Activated CD8-positive, alpha-beta memory T cell treated with anti-CD3 and anti-CD28 coated beads, Interleukin-2, amount 50 U/mL, for 1 hour (primary cell): Measurements from ENCODE around the gene UGT1A5.

Experiments
- DNase-seq: peaks from one replicate; pipeline ENCODE4 v3.0.0-alpha.2; 2020; ENCODE audit errors: extremely low read depth

UGT1A5 gene

DNA sequence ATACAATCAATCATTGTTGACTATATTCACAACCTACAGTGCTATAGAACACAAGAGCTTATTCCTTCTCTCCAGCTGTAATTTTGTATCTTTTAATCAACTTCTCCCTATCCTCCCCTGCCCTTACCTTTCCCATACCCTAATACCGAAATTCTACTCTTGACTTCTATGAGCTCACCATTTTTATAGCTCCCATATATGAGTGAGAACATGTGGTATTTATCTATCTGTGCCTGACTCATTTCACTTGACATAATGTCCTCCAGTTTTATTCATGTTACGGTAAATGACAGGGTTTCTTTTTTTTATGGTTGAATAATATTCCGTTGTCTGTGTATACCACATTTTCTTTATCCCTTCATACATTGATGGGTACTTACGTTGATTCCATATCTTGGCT, 68.1 kb downstream of the UGT1A5 start:
- no peak for DNase-seq

DNA sequence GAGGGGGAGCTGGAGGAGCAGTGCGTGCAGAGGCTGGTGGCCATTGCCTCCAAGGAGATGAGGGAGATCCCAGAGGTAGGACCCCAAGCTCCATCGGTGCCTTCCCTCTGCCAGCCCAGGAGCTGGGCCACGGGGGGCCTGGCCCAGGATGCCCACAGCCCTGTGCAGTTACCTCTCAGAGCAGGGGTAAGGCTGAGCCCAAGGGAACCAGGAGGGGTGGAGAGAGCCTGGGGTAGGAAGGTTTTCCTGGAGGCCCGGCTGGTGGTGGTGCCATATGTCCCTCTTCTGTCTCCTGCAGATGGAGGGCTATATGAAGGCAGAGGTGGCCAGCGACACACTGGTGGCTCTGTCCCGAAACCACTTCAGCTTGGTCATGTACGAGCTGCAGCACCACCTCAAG, 76.8 kb downstream of the UGT1A5 start:
- DNase-seq: no peak

DNA sequence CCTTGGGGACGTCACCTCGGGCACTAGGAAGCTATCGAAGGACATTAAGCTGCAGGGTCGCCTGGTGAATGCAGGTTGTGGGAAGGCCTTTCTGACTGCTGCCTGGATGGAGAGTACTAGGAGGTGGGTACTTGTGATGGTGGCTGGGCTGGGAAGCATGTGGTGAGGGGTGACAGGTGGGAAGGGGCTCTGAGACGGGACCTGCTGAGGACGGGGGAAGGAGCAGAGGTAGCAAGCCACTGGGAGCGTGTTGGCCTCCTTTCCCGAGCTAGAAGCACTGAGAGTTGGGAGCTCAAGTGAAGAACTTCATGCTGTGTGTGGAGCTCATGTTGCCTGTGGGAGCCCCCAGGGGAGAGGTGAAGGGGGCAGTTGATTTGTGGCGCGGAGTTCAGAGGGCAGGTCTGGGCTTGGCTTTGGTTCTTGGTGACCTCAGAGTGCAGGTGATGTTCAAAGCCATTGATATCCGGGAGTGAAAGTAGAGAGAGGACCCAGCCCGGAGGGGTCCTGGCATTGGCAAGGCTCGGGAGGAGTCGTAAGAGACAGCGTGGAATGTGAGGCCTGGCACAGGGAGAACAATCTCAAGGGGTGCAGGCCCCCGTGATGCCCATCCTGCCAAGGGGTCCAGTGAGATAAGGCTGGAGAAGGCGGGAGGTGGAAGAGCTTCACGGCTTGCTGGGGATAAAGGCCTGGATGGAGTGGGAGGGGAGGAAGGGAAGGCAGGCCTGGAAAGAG, 78.6 kb downstream of the UGT1A5 start:
- DNase-seq: no peak

GRCh38 chr2:233791883-233792329, 79.2 kb downstream of the UGT1A5 start:
- DNase-seq: no peak

- DNase-seq: no peak
Observed at GRCh38 chr2:233792720-233793119, 80.0 kb downstream of the UGT1A5 start.

GRCh38 chr2:233793465-233794127, 80.9 kb downstream of the UGT1A5 start:
- DNase-seq: no peak

- DNase-seq: no peak
Observed at GRCh38 chr2:233794128-233794658, 81.5 kb downstream of the UGT1A5 start.

DNA sequence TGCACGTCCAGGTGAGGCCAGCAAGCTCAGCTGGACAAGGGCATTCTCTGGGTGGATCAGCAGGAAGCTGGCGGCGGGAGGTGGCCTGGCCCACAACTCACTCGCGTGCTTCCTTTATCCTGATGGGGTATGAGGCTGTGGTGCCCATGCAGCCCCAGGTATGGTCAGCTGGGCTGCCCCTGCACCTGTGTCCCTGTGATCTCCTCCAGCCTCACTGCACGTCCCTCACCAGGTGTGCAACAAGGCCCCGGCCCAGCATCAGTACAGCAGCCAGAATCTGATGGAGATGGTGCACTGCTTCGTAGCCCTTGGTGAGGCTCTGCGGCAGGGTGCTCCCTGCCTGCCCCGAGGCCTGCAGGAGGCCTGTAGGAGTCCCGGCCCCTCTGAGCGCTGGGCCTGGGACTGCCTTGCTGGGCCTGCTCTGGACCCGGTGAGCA, 83.0 kb downstream of the UGT1A5 start:
- no peak for DNase-seq

GRCh38 chr2:233796254-233796653, 83.5 kb downstream of the UGT1A5 start:
- no peak for DNase-seq

DNA sequence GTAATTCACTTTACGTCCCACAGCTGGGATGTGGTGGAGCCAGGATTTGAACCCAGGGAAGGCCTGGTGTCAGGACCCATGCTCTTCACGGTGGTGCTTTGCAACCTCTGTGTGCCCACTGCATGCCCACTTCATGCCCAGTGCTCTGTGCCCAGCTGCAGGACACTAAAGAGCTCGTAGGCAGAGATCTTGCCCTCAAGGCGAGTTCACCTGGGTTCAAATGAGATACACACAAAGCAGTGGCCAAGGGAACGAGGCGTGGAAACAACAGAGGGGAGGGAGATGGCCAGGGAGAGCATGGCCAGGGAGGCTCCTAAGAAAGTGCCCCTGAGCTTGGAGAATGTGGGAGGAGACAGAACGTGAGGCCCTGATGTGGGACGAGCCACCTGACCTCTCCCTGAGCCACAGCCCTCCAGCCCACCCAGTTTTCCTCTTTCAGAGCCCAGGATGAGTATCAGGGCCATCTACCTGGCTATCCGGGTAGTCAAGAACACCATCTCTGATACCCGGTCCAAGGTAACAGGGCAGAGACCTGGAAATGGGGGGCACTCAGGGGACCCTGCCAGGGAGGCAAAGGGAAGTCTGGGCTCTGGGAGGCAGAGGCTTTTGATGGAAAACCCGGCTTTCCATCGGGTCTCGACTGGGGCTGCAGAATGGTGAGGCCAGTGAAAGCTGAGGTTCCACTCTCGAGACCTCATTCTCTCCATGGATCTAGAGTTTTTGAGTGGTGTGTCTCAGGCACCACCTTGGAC, 85.8 kb downstream of the UGT1A5 start:
- no peak for DNase-seq

DNA sequence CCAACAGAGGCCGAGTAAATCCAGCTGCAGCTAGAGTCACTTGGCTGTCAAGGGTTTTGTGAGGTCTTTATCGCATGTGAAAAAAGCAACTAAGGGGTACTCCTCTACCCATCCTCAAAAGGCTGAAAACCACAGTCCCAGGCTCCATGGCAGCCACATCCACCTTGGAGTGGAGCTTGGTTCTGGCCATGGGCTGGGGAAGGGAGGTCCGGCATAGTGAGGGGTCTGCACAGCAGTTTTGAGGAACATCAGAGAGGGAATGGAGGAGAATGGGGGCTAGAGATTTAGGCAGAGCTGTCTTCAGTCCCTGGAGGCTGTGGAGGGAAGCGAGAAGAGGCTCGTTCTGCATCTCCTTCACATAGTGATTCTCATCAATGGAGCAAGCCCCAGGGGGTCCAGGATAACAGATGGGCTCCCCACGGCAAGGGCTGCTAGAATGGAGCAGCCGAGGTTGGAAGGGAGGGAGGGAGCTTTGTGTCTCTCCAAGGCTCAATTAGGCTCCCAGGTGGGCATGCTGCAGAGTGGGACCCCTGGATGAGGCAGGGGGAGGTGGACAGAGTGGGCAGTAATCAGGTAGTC, 86.5 kb downstream of the UGT1A5 start:
- no peak for DNase-seq

DNA sequence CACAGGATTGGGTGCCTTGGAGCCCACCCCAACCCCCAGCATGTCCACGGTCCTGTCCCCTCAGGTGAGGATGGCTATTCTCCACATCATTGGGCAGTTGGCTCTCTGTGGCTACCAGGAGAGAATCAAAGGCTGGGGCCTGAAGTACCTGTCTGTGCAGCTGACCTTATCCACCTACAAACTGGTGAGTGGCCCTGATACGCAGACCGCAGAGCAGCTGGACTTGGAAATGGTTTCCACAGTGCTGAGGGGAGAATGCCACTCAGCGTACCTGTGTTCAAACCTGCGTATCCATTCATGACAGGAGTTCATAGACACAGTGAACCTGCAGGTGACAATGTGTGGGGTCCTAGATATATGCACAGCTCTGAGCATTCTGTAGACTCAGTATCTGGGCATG, 87.0 kb downstream of the UGT1A5 start:
- no peak for DNase-seq

GRCh38 chr2:233800208-233800607, 87.5 kb downstream of the UGT1A5 start:
- no peak for DNase-seq

DNA sequence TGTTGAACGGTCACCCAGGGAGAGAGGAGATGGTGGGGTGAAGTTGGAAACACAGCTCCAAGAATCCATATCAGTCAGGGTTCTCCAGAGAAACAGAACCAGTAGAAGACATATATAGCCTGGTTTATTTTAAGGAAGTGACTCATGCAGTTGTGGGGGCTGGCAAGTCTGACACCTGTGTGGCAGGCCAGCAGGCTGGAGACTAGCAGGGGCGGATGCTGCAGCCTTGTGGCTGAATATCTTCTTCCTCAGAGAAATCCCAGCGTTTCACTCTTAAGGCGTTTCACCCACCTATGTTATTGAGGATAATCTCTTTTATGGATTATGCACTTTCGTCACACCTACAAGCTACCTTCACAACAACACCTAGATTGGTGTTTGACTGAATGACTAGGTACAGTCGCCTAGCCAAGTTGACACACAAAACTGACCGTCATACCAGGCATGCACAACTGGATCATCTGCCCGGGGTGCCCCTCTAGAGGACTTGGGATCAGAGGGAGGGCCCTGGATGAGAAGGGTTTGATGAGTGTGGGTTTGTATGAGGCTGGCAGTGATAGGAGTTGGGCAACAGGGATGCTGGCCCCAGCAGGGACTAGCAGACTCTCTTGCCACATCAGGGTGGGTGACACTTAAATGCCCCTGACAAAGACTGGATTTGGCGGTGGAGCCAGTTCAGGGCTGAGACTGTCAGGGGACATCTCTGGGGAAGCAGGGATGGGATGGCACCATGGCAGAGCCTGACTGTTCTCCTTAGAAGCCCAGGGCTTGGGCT, 88.8 kb downstream of the UGT1A5 start:
- DNase-seq: no peak

- no peak for DNase-seq
Observed at GRCh38 chr2:233802132-233802815, 89.6 kb downstream of the UGT1A5 start.

DNA sequence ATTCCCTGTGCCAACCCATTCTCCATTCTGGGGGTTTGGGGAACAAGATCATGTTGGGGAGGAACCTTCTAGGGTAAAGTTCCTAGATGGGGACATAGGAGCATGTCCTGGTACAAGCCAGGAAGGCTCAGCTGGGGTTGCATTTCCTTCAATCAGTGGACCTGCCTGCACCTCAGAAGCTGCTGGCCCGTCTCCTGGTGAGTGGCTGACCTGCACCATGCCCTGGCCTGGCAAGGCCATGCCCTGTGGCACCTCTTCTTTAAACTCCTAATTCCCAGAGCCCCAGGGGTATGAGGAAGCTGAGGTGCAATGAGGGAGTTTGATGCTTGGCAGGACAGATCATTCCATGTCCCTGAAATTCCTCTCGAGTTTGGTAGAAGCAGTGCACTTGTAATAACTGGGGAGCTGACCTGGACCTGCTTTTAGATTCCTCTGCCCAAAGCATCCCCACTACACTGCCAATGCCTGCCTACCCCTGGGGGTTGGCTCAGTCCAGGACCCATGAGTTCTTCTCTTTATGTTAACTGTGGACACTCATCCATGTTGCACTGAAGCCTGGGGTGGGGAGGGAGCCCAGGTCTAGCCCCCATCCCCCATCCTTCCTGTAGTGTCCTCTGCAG, 90.7 kb downstream of the UGT1A5 start:
- no peak for DNase-seq

- no peak for DNase-seq
Observed at GRCh38 chr2:233803994-233804393, 91.3 kb downstream of the UGT1A5 start.

DNA sequence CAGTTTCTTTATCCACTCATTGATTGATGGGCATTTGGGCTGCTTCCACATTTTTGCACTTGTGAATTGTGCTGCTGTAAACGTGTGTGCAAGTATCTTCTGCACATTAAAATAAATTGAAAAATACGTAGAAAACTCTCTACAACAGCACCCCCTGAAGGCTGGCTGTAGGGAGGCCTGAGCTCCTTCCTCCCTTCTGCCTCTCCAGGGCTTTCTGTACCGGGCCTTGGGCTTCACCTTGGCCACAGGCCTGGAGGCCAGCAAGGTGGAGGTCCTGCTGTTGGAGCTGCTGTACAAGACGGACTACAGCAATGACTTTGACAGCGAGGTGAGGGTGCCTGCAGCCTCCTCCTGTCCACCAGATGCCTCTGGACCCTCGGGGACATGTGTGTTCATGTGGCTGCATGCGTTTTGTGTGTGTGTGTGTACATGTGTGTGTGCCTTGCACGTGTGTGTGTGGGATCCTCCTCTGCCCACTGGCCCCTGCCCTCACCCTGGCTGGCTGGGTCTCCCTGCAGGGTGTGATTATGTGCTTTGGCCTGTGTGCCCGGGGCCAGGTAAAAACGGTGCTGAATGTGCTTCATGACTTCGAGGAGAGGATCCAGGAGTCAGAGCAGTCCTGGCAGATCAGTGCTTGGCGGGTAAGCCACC, 94.6 kb downstream of the UGT1A5 start:
- DNase-seq: no peak
